Common myeloid progenitor, CD34-positive (primary cell): ENCODE results near the gene HABP2.

Source experiments
- CTCF ChIA-PET: fragments of 350-600 bp; sonication (Branson Sonifier 250); formaldehyde crosslinking; loops from one replicate; lab custom pipeline; 2021; ENCODE audit warnings: antibody characterized with exemption; lab: Charles Lee
- POLR2A ChIA-PET: fragments of 350-600 bp; sonication (Branson Sonifier 250); formaldehyde crosslinking; loops from one replicate; lab custom pipeline; 2021; ENCODE audit warnings: antibody characterized with exemption; lab: Charles Lee
- DNase-seq, 3 donors: peaks; one replicate each; pipeline versions ENCODE4 v3.0.0 to v3.0.0-alpha.2; 2013
- H3K27ac ChIP-seq, 2 experiments: 1 replicate in 1 of 2; 2 replicates in 1 of 2; pipeline ENCODE4 v1.7.0; 2013; ENCODE audit warnings: inconsistent platforms in 2 of 2, low read length in 2 of 2, mild to moderate bottlenecking in 2 of 2, low read depth in 1 of 2, moderate library complexity in 1 of 2; ENCODE audit not compliant: severe bottlenecking in 2 of 2, insufficient read depth in 1 of 2, poor library complexity in 1 of 2
- H3K27me3 ChIP-seq, 5 experiments: replicated peaks in 2 of 5; 1 replicate in 3 of 5; 2 replicates in 2 of 5; pipeline versions ENCODE4 v1.6.1 to v1.7.0; 2013; ENCODE audit warnings: low read length in 4 of 5, mild to moderate bottlenecking in 2 of 5, moderate library complexity in 2 of 5, inconsistent platforms in 1 of 5; ENCODE audit not compliant: insufficient read depth in 5 of 5, control insufficient read depth in 4 of 5
- H3K36me3 ChIP-seq, 4 experiments: 1 replicate in 2 of 4; 2 replicates in 2 of 4; pipeline versions ENCODE4 v1.6.1 to v1.7.0; 2013; ENCODE audit warnings: low read length in 3 of 4, control low read depth in 1 of 4, mild to moderate bottlenecking in 1 of 4; ENCODE audit not compliant: control insufficient read depth in 4 of 4, insufficient read depth in 4 of 4
- H3K4me1 ChIP-seq, 4 experiments: 1 replicate in 3 of 4; 2 replicates in 1 of 4; pipeline versions ENCODE4 v1.6.1 to v1.7.1; 2013; ENCODE audit warnings: low read length in 3 of 4, mild to moderate bottlenecking in 3 of 4, control low read depth in 1 of 4, inconsistent platforms in 1 of 4, moderate library complexity in 1 of 4; ENCODE audit not compliant: control insufficient read depth in 4 of 4, insufficient read depth in 4 of 4; ENCODE audit errors: control extremely low read depth in 1 of 4
- H3K4me3 ChIP-seq, 7 experiments: 1 replicate in 4 of 7; 2 replicates in 3 of 7; pipeline versions ENCODE4 v1.5.1 to v1.7.0; 2013; ENCODE audit warnings: mild to moderate bottlenecking in 7 of 7, low read length in 6 of 7, moderate library complexity in 6 of 7, inconsistent platforms in 2 of 7, low read depth in 2 of 7, control low read depth in 1 of 7; ENCODE audit not compliant: insufficient read depth in 4 of 7, control insufficient read depth in 1 of 7; ENCODE audit errors: extremely low read depth in 1 of 7
- H3K9me3 ChIP-seq, 5 experiments: 1 replicate in 4 of 5; 2 replicates in 1 of 5; pipeline versions ENCODE4 v1.6.1 to v1.7.1; 2013; ENCODE audit warnings: low read length in 4 of 5, mild to moderate bottlenecking in 2 of 5, inconsistent platforms in 1 of 5, low read depth in 1 of 5, moderate library complexity in 1 of 5; ENCODE audit not compliant: control insufficient read depth in 4 of 5, insufficient read depth in 2 of 5; ENCODE audit errors: control extremely low read depth in 1 of 5
- WGBS: methylation state at CpG from one replicate; pipeline ENCODE4 v1.1.5; 2013; ENCODE audit not compliant: insufficient coverage; 5-methylcytosine and 5-hydroxymethylcytosine counted together

The HABP2 gene

GRCh38 chr10:113524539-113525490, 28.0 kb upstream of the HABP2 start:
- POLR2A ChIA-PET: no interaction called here
- H3K4me1 ChIP-seq: peaks cover 0 to 7% (median under 1%) of the 10 kb centered on the region in 4 experiments
- WGBS: 93% methylated on average over 6 of the region's 11 CpGs
- H3K36me3 ChIP-seq: no peaks in the 10 kb centered on the region
- H3K27ac ChIP-seq: no peak overlapping the region
- H3K4me3 ChIP-seq: no peak overlapping the region
- H3K27me3 ChIP-seq: no peaks in the 10 kb centered on the region
- CTCF ChIA-PET: interaction anchor here (0.7 to 6.7 kb wide), 9 partner anchors 8 to 1090 kb away, joined by 3 to 25 read pairs (median 3); no protein-coding TSS in a partner anchor
- no peaks in the 10 kb centered on the region for H3K9me3 ChIP-seq
- DNase-seq: no peak

- Histone ChIP-seq H3K27ac (no peak overlapping the region), H3K4me3 (no peak overlapping the region), H3K4me1 (no peaks in the 10 kb centered on the region), H3K27me3 (no peaks in the 10 kb centered on the region), H3K9me3 (no peaks in the 10 kb centered on the region), H3K36me3 (no peaks in the 10 kb centered on the region)
- 88% methylated on average over 4 of the region's 5 CpGs for WGBS
- ChIA-PET CTCF (interaction anchor here (0.9 to 6.7 kb wide), 6 partner anchors 11 to 1091 kb away, joined by 3 to 25 read pairs (median 4); no protein-coding TSS in a partner anchor), POLR2A (interaction anchor here (0.5 to 0.6 kb wide), 2 partner anchors 31 to 777 kb away, joined by 3 read pairs; no protein-coding TSS in a partner anchor)
- DNase-seq: no peak
Observed at GRCh38 chr10:113525713-113526112, 27.1 kb upstream of the HABP2 start.

- Histone ChIP-seq H3K4me3 (no peak overlapping the region), H3K27ac (no peak overlapping the region), H3K9me3 (no peaks in the 10 kb centered on the region), H3K36me3 (no peaks in the 10 kb centered on the region), H3K4me1 (no peaks in the 10 kb centered on the region), H3K27me3 (no peaks in the 10 kb centered on the region)
- DNase-seq: no peak
- ChIA-PET CTCF (interaction anchor here (6.7 kb wide), 1 partner anchor 28 kb away, joined by 25 read pairs; no protein-coding TSS in a partner anchor), POLR2A (no interaction called here)
- WGBS: 55% methylated on average over 8 of the region's 9 CpGs
Observed at GRCh38 chr10:113527211-113527906, 25.5 kb upstream of the HABP2 start.

- no peaks in the 10 kb centered on the region for H3K36me3 ChIP-seq
- no peaks in the 10 kb centered on the region for H3K9me3 ChIP-seq
- H3K27me3 ChIP-seq: no peaks in the 10 kb centered on the region
- no peak for DNase-seq
- no peak overlapping the region for H3K4me3 ChIP-seq
- no peak overlapping the region for H3K27ac ChIP-seq
- POLR2A ChIA-PET: no interaction called here
- H3K4me1 ChIP-seq: no peaks in the 10 kb centered on the region
- CTCF ChIA-PET: interaction anchor here (0.8 to 1.1 kb wide), 2 partner anchors 34 to 313 kb away, joined by 3 read pairs; no protein-coding TSS in a partner anchor
- WGBS: 70% methylated on average over 7 of the region's 7 CpGs
Observed at GRCh38 chr10:113528876-113529275, 24.0 kb upstream of the HABP2 start.

- WGBS: 97% methylated on average over 8 of the region's 8 CpGs
- ChIA-PET POLR2A (no interaction called here), CTCF (interaction anchor here (1.2 kb wide), 1 partner anchor 18 kb away, joined by 4 read pairs; no protein-coding TSS in a partner anchor)
- H3K36me3 ChIP-seq: no peaks in the 10 kb centered on the region
- H3K4me3 ChIP-seq: no peak overlapping the region
- no peaks in the 10 kb centered on the region for H3K9me3 ChIP-seq
- H3K27ac ChIP-seq: no peak overlapping the region
- H3K27me3 ChIP-seq: no peaks in the 10 kb centered on the region
- peaks cover 0 to 5% (median 1%) of the 10 kb centered on the region in 4 experiments for H3K4me1 ChIP-seq
- DNase-seq: no peak
Observed at GRCh38 chr10:113529575-113529974, 23.3 kb upstream of the HABP2 start.

- ChIA-PET POLR2A (no interaction called here), CTCF (interaction anchor here (1.2 kb wide), 1 partner anchor 17 kb away, joined by 4 read pairs; no protein-coding TSS in a partner anchor)
- Histone ChIP-seq H3K9me3 (no peaks in the 10 kb centered on the region), H3K27me3 (no peaks in the 10 kb centered on the region), H3K27ac (no peak overlapping the region), H3K4me3 (no peak overlapping the region), H3K36me3 (no peaks in the 10 kb centered on the region), H3K4me1 (peaks cover 0 to 7% (median 1%) of the 10 kb centered on the region in 4 experiments)
- no peak for DNase-seq
- WGBS: 93% methylated on average over 13 of the region's 13 CpGs
Observed at GRCh38 chr10:113530476-113530875, 22.4 kb upstream of the HABP2 start.
